Measurements from ENCODE around the gene SLC51B. TPM values are rescaled to one million over a fixed set of nuclear protein-coding genes. Genes with fewer than 3 reads are reported as not detected.
"Not testable (repeated sequence)": the region's sequence is repeated elsewhere in the genome, so short reads cannot be mapped to it uniquely, and the experiment has no call there.

Gene SLC51B
- total RNA-seq, 1 donor from 2014 or later, result not detected

GRCh38 chr15:65008983-65009382 is 36.2 kb upstream of the SLC51B start:
- Mint-ChIP-seq H3K4me1 (ENCODE audit: low read depth) (no peaks in the 10 kb centered on the region), H3K4me3 (ENCODE audit: low read depth) (no peak overlapping the region), H3K9me3 (ENCODE audit: low read depth) (peaks cover 8% of the 10 kb centered on the region), H3K27ac (no peak overlapping the region), H3K36me3 (ENCODE audit: insufficient read depth) (peaks cover 25% of the 10 kb centered on the region), H3K27me3 (no peaks in the 10 kb centered on the region)
- DNase-seq (ENCODE audit: low spot score, unreplicated experiment), result no peak
- no peak for TF ChIP-seq CTCF (IDR thresholded peaks at IDR 0.05; ENCODE audit: unreplicated experiment)

- peaks cover 29% of the 10 kb centered on the region for H3K36me3 Mint-ChIP-seq (ENCODE audit: insufficient read depth)
- not testable (repeated sequence) for H3K9me3 Mint-ChIP-seq (ENCODE audit: low read depth)
Measured at GRCh38 chr15:65011198-65011597, 34.0 kb upstream of the SLC51B start.

DNA sequence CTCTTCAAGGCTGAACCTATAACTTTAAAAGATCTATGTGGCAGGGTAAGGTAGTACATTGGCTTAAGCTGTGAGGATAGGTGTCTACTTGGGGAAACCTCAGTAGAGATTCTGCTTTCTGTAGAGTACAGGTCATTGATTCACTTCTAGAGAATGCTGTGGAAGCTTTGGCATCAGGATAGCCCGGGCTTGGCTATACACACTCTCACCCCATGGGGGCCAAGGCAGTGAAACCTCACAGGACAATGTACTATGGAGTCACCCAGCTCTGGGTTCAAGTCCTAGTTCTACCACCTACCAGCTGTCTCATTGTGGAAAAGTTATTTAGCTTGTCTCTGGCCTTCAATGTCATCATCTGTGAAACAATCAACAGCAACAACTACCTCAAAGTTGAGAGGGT is 24.8 kb upstream of the SLC51B start:
- no peak overlapping the region for H3K4me3 Mint-ChIP-seq (ENCODE audit: low read depth)
- TF ChIP-seq CTCF (IDR thresholded peaks at IDR 0.05; ENCODE audit: unreplicated experiment), result no peak
- no peak overlapping the region for H3K27ac Mint-ChIP-seq
- peaks cover 18% of the 10 kb centered on the region for H3K36me3 Mint-ChIP-seq (ENCODE audit: insufficient read depth)
- H3K4me1 Mint-ChIP-seq (ENCODE audit: low read depth), result peaks cover 4% of the 10 kb centered on the region
- no peak for DNase-seq (ENCODE audit: low spot score, unreplicated experiment)
- no peaks in the 10 kb centered on the region for H3K9me3 Mint-ChIP-seq (ENCODE audit: low read depth)
- H3K27me3 Mint-ChIP-seq, result no peaks in the 10 kb centered on the region

More at GRCh38 chr15:65011198-65011597, 34.0 kb upstream of the SLC51B start:
- not testable (repeated sequence) for H3K27me3 Mint-ChIP-seq; H3K4me3 Mint-ChIP-seq (ENCODE audit: low read depth); DNase-seq (ENCODE audit: low spot score, unreplicated experiment); H3K4me1 Mint-ChIP-seq (ENCODE audit: low read depth); H3K27ac Mint-ChIP-seq

DNA sequence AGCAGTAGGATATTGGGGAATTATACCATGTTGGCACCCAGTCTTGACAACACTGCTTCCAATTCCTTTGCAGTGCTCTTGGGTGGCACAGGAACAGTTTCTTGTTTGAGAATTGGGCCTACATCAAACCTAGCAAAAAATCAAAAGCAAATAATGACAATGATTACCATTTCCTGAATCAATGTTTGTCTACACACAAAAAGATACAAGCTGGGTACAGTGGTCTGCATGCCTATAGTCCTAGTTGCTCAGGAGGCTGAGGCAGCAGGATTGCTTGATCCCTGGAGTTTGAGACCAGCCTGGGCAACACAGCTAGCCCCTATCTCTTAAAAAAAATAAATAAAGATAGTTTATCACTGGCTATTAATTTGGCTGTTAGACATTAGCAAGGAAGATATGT is 23.7 kb upstream of the SLC51B start:
- peaks cover 4% of the 10 kb centered on the region for H3K4me1 Mint-ChIP-seq (ENCODE audit: low read depth)
- no peaks in the 10 kb centered on the region for H3K9me3 Mint-ChIP-seq (ENCODE audit: low read depth)
- DNase-seq (ENCODE audit: low spot score, unreplicated experiment), result no peak
- TF ChIP-seq CTCF (IDR thresholded peaks at IDR 0.05; ENCODE audit: unreplicated experiment), result no peak
- H3K4me3 Mint-ChIP-seq (ENCODE audit: low read depth), result no peak overlapping the region
- peaks cover 19% of the 10 kb centered on the region for H3K36me3 Mint-ChIP-seq (ENCODE audit: insufficient read depth)
- no peak overlapping the region for H3K27ac Mint-ChIP-seq
- H3K27me3 Mint-ChIP-seq, result no peaks in the 10 kb centered on the region

DNA sequence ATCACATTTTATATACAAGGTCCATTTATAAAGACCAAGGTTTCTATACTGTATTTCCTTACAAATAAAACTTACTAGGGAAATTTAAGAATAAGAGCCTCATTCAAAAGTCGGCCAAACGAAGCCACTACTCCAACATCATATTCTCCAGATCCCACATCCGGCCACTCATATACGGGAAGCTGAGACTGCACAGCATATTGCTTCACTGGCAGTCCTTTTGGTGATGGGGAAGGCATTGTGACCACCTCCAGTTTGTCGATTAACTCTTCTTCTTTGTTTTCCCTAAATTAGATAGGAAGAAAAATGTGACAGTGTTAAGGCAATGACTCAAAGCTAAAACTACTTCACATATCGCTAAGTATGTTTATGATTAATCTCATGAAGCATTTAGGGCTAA is 18.4 kb upstream of the SLC51B start:
- DNase-seq (ENCODE audit: low spot score, unreplicated experiment), result no peak
- no peak overlapping the region for H3K27ac Mint-ChIP-seq
- TF ChIP-seq CTCF (IDR thresholded peaks at IDR 0.05; ENCODE audit: unreplicated experiment), result no peak
- peaks cover 7% of the 10 kb centered on the region for H3K4me1 Mint-ChIP-seq (ENCODE audit: low read depth)
- no peaks in the 10 kb centered on the region for H3K9me3 Mint-ChIP-seq (ENCODE audit: low read depth)
- peaks cover 5% of the 10 kb centered on the region for H3K27me3 Mint-ChIP-seq
- H3K4me3 Mint-ChIP-seq (ENCODE audit: low read depth), result no peak overlapping the region
- H3K36me3 Mint-ChIP-seq (ENCODE audit: insufficient read depth), result peaks cover 15% of the 10 kb centered on the region

GRCh38 chr15:65027593-65027992 is 17.6 kb upstream of the SLC51B start:
- no peak for DNase-seq (ENCODE audit: low spot score, unreplicated experiment)
- peaks cover 15% of the 10 kb centered on the region for H3K36me3 Mint-ChIP-seq (ENCODE audit: insufficient read depth)
- no peak for TF ChIP-seq CTCF (IDR thresholded peaks at IDR 0.05; ENCODE audit: unreplicated experiment)
- H3K9me3 Mint-ChIP-seq (ENCODE audit: low read depth), result no peaks in the 10 kb centered on the region
- peak overlapping the region; percentile 74 for H3K4me3 Mint-ChIP-seq (ENCODE audit: low read depth)
- peaks cover 10% of the 10 kb centered on the region for H3K27me3 Mint-ChIP-seq
- no peak overlapping the region for H3K27ac Mint-ChIP-seq
- H3K4me1 Mint-ChIP-seq (ENCODE audit: low read depth), result peaks cover 7% of the 10 kb centered on the region

All from progenitor cell of endocrine pancreas (in vitro differentiated cells).